ENCODE results near the gene RNF112.
"Not testable (repeated sequence)": the region's sequence is repeated elsewhere in the genome, so short reads cannot be mapped to it uniquely, and the experiment has no call there.

RNF112 gene

GRCh38 chr17:19415806-19416775 lies 5.1 kb downstream of the RNF112 start:
- no peak for DNase-seq

- no peak for DNase-seq
Measured at GRCh38 chr17:19417611-19418010, 6.6 kb downstream of the RNF112 start.

GRCh38 chr17:19418251-19418992 lies 7.4 kb downstream of the RNF112 start:
- no peak for DNase-seq

- DNase-seq = no peak
Measured at GRCh38 chr17:19421219-19421618, 10.2 kb downstream of the RNF112 start.

- DNase-seq = no peak
Measured at GRCh38 chr17:19421926-19422325, 10.9 kb downstream of the RNF112 start.

- DNase-seq = no peak
Measured at GRCh38 chr17:19424934-19425868, 14.2 kb downstream of the RNF112 start.

GRCh38 chr17:19426631-19427030 lies 15.6 kb downstream of the RNF112 start:
- no peak for DNase-seq

GRCh38 chr17:19431691-19432090 lies 20.7 kb downstream of the RNF112 start:
- no peak for DNase-seq

- DNase-seq = no peak
Measured at GRCh38 chr17:19433255-19433654, 22.2 kb downstream of the RNF112 start.

- no peak for DNase-seq
Measured at GRCh38 chr17:19433727-19434340, 22.8 kb downstream of the RNF112 start.

- DNase-seq = no peak
Measured at GRCh38 chr17:19440421-19440820, 29.4 kb downstream of the RNF112 start.

- DNase-seq = not testable (repeated sequence)
Measured at GRCh38 chr17:19441288-19441687, 30.3 kb downstream of the RNF112 start.

GRCh38 chr17:19442731-19443130 lies 31.7 kb downstream of the RNF112 start:
- DNase-seq = no peak

GRCh38 chr17:19443148-19443547 lies 32.1 kb downstream of the RNF112 start:
- DNase-seq = no peak

- no peak for DNase-seq
Measured at GRCh38 chr17:19445105-19445504, 34.1 kb downstream of the RNF112 start.

- DNase-seq = not testable (repeated sequence)
Measured at GRCh38 chr17:19446577-19446976, 35.5 kb downstream of the RNF112 start.

GRCh38 chr17:19447085-19447583 lies 36.1 kb downstream of the RNF112 start:
- DNase-seq = peak; percentile 65

- no peak for DNase-seq
Measured at GRCh38 chr17:19448341-19449268, 37.6 kb downstream of the RNF112 start.

GRCh38 chr17:19449656-19450055 lies 38.6 kb downstream of the RNF112 start:
- DNase-seq = no peak

GRCh38 chr17:19453296-19453695 lies 42.3 kb downstream of the RNF112 start:
- no peak for DNase-seq

- DNase-seq = no peak
Measured at GRCh38 chr17:19454074-19454473, 43.0 kb downstream of the RNF112 start.
